Neuronal stem cell (in vitro differentiated cells): ENCODE results near the gene PPP1R12A.

Experiments
- DNase-seq: peaks from one replicate; pipeline ENCODE4 v3.0.0-alpha.2; 2013; ENCODE audit warnings: low spot score
- H2AFZ ChIP-seq: one replicate; pipeline ENCODE4 v1.6.1; 2013; ENCODE audit warnings: mild to moderate bottlenecking, low read length, inconsistent platforms
- H2AK5ac ChIP-seq: 2 replicates; pipeline ENCODE4 v1.6.1; 2013; ENCODE audit warnings: low read depth, mild to moderate bottlenecking, inconsistent platforms, low read length, moderate library complexity, mixed read lengths
- H2BK120ac ChIP-seq: 2 replicates; pipeline ENCODE4 v1.6.1; 2013; ENCODE audit warnings: low read depth, mild to moderate bottlenecking, inconsistent platforms, low read length, moderate library complexity, mixed read lengths
- H2BK12ac ChIP-seq: one replicate; pipeline ENCODE4 v1.6.1; 2013; ENCODE audit warnings: low read length, inconsistent platforms
- H2BK15ac ChIP-seq: 2 replicates; pipeline ENCODE4 v1.6.1; 2013; ENCODE audit warnings: mild to moderate bottlenecking, low read length, inconsistent platforms, mixed read lengths
- H2BK5ac ChIP-seq: one replicate; pipeline ENCODE4 v1.6.1; 2013; ENCODE audit warnings: inconsistent platforms, mild to moderate bottlenecking, low read length, moderate library complexity
- H3K14ac ChIP-seq: one replicate; pipeline ENCODE4 v1.6.1; 2013; ENCODE audit warnings: low read length, inconsistent platforms
- H3K18ac ChIP-seq: 2 replicates; pipeline ENCODE4 v1.6.1; 2013; ENCODE audit warnings: low read length, inconsistent platforms
- H3K23ac ChIP-seq: 2 replicates; pipeline ENCODE4 v1.6.1; 2013; ENCODE audit warnings: low read depth, mild to moderate bottlenecking, mixed read lengths, low read length, inconsistent platforms; ENCODE audit not compliant: poor library complexity
- H3K27ac ChIP-seq: replicated peaks from 3 replicates; pipeline ENCODE4 v1.5.1; 2013; ENCODE audit warnings: low read length, inconsistent platforms
- H3K27me3 ChIP-seq, 3 experiments: 2 replicates each; pipeline ENCODE4 v1.6.1; 2013; ENCODE audit warnings: low read length in 3 of 3, mild to moderate bottlenecking in 2 of 3, inconsistent platforms in 1 of 3, low read depth in 1 of 3, mixed read lengths in 1 of 3, moderate library complexity in 1 of 3; ENCODE audit not compliant: control insufficient read depth in 3 of 3, insufficient read depth in 3 of 3
- H3K36me3 ChIP-seq, 2 donors: replicated peaks in 1 of 2; 2 replicates each; pipeline ENCODE4 v1.6.1; 2013; ENCODE audit warnings: low read length in 2 of 2; ENCODE audit not compliant: control insufficient read depth in 2 of 2, insufficient read depth in 2 of 2
- H3K4ac ChIP-seq: 2 replicates; pipeline ENCODE4 v1.6.1; 2013; ENCODE audit warnings: inconsistent platforms, mild to moderate bottlenecking, low read length, moderate library complexity
- H3K4me1 ChIP-seq, 2 donors: 1 replicate in 1 of 2; 2 replicates in 1 of 2; pipeline ENCODE4 v1.6.1; 2013; ENCODE audit warnings: low read length in 2 of 2, low read depth in 1 of 2; ENCODE audit not compliant: control insufficient read depth in 2 of 2, insufficient read depth in 1 of 2
- H3K4me2 ChIP-seq: one replicate; pipeline ENCODE4 v1.6.1; 2013; ENCODE audit warnings: mild to moderate bottlenecking, low read length, inconsistent platforms; ENCODE audit not compliant: insufficient read depth, poor library complexity, severe bottlenecking
- H3K4me3 ChIP-seq, 2 donors: 2 replicates each; pipeline ENCODE4 v1.5.1; 2013; ENCODE audit warnings: low read length in 2 of 2, mild to moderate bottlenecking in 2 of 2, inconsistent platforms in 1 of 2, moderate library complexity in 1 of 2
- H3K79me1 ChIP-seq: one replicate; pipeline ENCODE4 v1.6.1; 2013; ENCODE audit warnings: low read depth, mild to moderate bottlenecking, inconsistent platforms, low read length, moderate library complexity
- H3K9ac ChIP-seq: one replicate; pipeline ENCODE4 v1.6.1; 2013; ENCODE audit warnings: mild to moderate bottlenecking, low read depth, low read length, inconsistent platforms; ENCODE audit not compliant: poor library complexity
- H3K9me3 ChIP-seq, 2 donors: replicated peaks in 1 of 2; 2 replicates each; pipeline versions ENCODE3 to v1.6.1; 2013; ENCODE audit warnings: low read length in 2 of 2, mild to moderate bottlenecking in 2 of 2, inconsistent platforms in 1 of 2, low read depth in 1 of 2, mixed read lengths in 1 of 2, moderate library complexity in 1 of 2; ENCODE audit not compliant: control insufficient read depth in 2 of 2, insufficient read depth in 1 of 2
- H4K8ac ChIP-seq: one replicate; pipeline ENCODE4 v1.6.1; 2013; ENCODE audit warnings: low read depth, mild to moderate bottlenecking, inconsistent platforms, low read length, moderate library complexity
- H4K91ac ChIP-seq: one replicate; pipeline ENCODE4 v1.6.1; 2013; ENCODE audit warnings: low read length, low read depth, mild to moderate bottlenecking, inconsistent platforms; ENCODE audit not compliant: poor library complexity
- WGBS, 2 donors: extraction: QIAGEN DNeasy Blood & Tissue Kit; methylation state at CpG; one replicate each; pipeline ENCODE4 v1.1.7; 2013; ENCODE audit warnings: missing lambda C conversion rate in 2 of 2, mixed read lengths in 1 of 2; ENCODE audit not compliant: insufficient read length in 2 of 2, insufficient replicate concordance in 1 of 2; ENCODE audit errors: extremely low coverage in 2 of 2; 5-methylcytosine and 5-hydroxymethylcytosine counted together

PPP1R12A gene

GRCh38 chr12:79828924-79829323 lies 106.0 kb downstream of the PPP1R12A start:
- Histone ChIP-seq H2AK5ac (no peak overlapping the region), H2BK5ac (no peak overlapping the region), H2BK12ac (no peak overlapping the region), H3K36me3 (peaks cover 0 to 76% of the 10 kb centered on the region in 2 donors), H3K4ac (no peak overlapping the region), H3K18ac (no peak overlapping the region), H3K14ac (no peak overlapping the region), H3K4me3 (no peak overlapping the region), H3K23ac (no peak overlapping the region), H4K91ac (no peak overlapping the region), H3K27ac (no peak overlapping the region), H4K8ac (no peak overlapping the region), H3K4me1 (no peaks in the 10 kb centered on the region), H3K9me3 (peaks cover 0 to 2% of the 10 kb centered on the region in 2 donors), H3K9ac (no peak overlapping the region), H2BK120ac (no peak overlapping the region), H2AFZ (no peak overlapping the region), H3K4me2 (no peak overlapping the region), H3K79me1 (no peaks in the 10 kb centered on the region), H3K27me3 (no peaks in the 10 kb centered on the region), H2BK15ac (no peak overlapping the region)
- no CpG with 5 or more reads among the region's 2 CpGs for WGBS, 2 donors
- no peak for DNase-seq

GRCh38 chr12:79827484-79827883 lies 107.4 kb downstream of the PPP1R12A start:
- Histone ChIP-seq H3K23ac (no peak overlapping the region), H3K4me1 (no peaks in the 10 kb centered on the region), H2AK5ac (no peak overlapping the region), H2BK12ac (no peak overlapping the region), H2BK120ac (no peak overlapping the region), H3K4me3 (no peak overlapping the region), H3K14ac (no peak overlapping the region), H3K9me3 (no peaks in the 10 kb centered on the region), H3K79me1 (no peaks in the 10 kb centered on the region), H2BK5ac (no peak overlapping the region), H4K91ac (no peak overlapping the region), H2BK15ac (no peak overlapping the region), H3K27me3 (no peaks in the 10 kb centered on the region), H3K9ac (no peak overlapping the region), H3K18ac (no peak overlapping the region), H3K27ac (no peak overlapping the region), H2AFZ (no peak overlapping the region), H4K8ac (no peak overlapping the region), H3K4ac (no peak overlapping the region), H3K4me2 (no peak overlapping the region), H3K36me3 (peaks cover 0 to 81% of the 10 kb centered on the region in 2 donors)
- no peak for DNase-seq
- WGBS, 2 donors: no CpG with 5 or more reads among the region's 3 CpGs

GRCh38 chr12:79826267-79827128 lies 108.4 kb downstream of the PPP1R12A start:
- DNase-seq: no peak
- Histone ChIP-seq H3K4me2 (no peak overlapping the region), H2BK15ac (no peak overlapping the region), H3K27ac (no peak overlapping the region), H4K91ac (no peak overlapping the region), H3K23ac (no peak overlapping the region), H3K27me3 (no peaks in the 10 kb centered on the region), H3K9ac (no peak overlapping the region), H3K4me1 (no peaks in the 10 kb centered on the region), H2BK5ac (no peak overlapping the region), H3K9me3 (no peaks in the 10 kb centered on the region), H3K18ac (no peak overlapping the region), H3K14ac (no peak overlapping the region), H2AFZ (no peak overlapping the region), H3K79me1 (no peaks in the 10 kb centered on the region), H3K4me3 (no peak overlapping the region), H2AK5ac (no peak overlapping the region), H3K36me3 (peaks cover 0 to 81% of the 10 kb centered on the region in 2 donors), H3K4ac (no peak overlapping the region), H2BK120ac (no peak overlapping the region), H2BK12ac (no peak overlapping the region), H4K8ac (no peak overlapping the region)
- WGBS, 2 donors: no CpG with 5 or more reads among the region's 6 CpGs

- no peak overlapping the region for H3K23ac ChIP-seq
- H3K4me3 ChIP-seq: no peak overlapping the region
- DNase-seq: no peak
- peaks cover 3 to 81% of the 10 kb centered on the region in 2 donors for H3K36me3 ChIP-seq
- H3K27me3 ChIP-seq: no peaks in the 10 kb centered on the region
- no peak overlapping the region for H3K18ac ChIP-seq
- no peak overlapping the region for H3K9ac ChIP-seq
- no peak overlapping the region for H2BK5ac ChIP-seq
- no peak overlapping the region for H2BK15ac ChIP-seq
- H3K4me1 ChIP-seq: no peaks in the 10 kb centered on the region
- no peak overlapping the region for H2AFZ ChIP-seq
- H2AK5ac ChIP-seq: no peak overlapping the region
- H3K4me2 ChIP-seq: no peak overlapping the region
- no peak overlapping the region for H2BK12ac ChIP-seq
- H2BK120ac ChIP-seq: no peak overlapping the region
- no peak overlapping the region for H3K27ac ChIP-seq
- no peaks in the 10 kb centered on the region for H3K9me3 ChIP-seq
- H3K4ac ChIP-seq: no peak overlapping the region
- no peaks in the 10 kb centered on the region for H3K79me1 ChIP-seq
- H4K91ac ChIP-seq: no peak overlapping the region
- no peak overlapping the region for H3K14ac ChIP-seq
- no peak overlapping the region for H4K8ac ChIP-seq
These were observed 112.4 kb downstream of the PPP1R12A start for GRCh38 chr12:79822475-79822874.
